GM19035 (cell line): ENCODE results near the gene ZNF525.
"Not testable (repeated sequence)": the region's sequence is repeated elsewhere in the genome, so short reads cannot be mapped to it uniquely, and the experiment has no call there.

Source experiments
- ATAC-seq: cut with Tn5 transposase; IDR thresholded peaks from one replicate; pipeline ENCODE4 v1.9.1; 2021; ENCODE audit not compliant: unreplicated experiment

Gene ZNF525

DNA sequence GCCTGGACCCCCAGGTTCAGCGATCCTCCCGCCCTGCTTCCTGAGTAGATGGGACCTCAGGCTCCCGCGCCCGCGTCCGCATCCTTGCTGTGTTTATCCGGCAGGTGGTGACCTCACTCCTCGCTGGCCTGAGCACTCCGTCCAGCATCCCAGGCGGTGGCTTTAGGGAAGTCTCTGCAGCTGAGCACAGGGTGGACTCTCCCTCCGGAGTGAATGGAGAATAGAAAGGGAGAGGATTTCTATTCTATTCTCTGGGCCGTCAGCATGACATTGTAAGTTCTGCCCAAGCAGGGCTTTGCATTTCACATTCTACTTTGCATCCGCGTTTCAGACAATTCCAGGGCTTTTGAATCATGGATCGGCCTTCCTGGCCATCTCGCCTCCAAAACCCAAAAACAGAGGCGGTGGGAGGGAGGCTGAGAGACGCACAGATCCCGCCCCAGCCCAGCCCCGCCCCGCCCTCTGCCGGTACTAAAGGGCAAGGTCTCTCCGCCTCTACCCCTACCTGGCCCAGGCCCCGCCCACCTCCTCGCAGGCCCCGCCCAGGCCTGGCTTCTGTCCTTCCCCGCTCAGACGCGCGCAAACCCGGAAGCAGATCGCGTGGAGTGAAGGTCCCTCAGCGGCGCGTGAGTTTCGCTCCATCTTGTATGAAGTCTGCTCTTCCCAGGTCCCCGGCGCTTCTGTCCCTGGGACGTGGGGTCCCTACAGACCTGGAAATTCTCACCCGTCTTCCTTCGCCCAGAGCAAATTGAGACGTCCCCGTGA is at the start of gene ZNF525:
ZNF525 (plus strand) TSS at position 572 of the 765 bp plus-strand sequence. CDS start 6,577 bp downstream, outside the sequence.
- ATAC-seq: peak; percentile 97

DNA sequence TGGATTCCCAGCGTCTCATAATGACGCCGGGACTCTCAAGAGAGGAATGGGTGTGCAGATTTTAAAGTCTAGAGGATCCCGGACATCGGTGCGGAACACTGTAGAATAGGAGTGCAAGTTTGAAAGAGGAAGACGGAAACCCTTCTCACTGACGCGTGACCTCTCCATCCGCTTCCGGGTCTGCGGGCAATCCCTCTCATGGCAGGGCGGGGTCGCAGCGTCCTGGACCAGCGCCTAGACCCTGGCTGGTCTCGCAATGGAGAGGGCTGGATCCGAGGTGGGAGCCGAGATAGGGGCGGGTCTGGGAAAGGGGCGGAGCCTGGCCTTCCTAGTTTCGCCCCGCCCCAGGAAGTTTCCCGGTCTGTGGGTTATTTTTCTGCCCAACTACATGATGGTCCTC is 36.5 kb upstream of the ZNF525 start:
- no peak for ATAC-seq

DNA sequence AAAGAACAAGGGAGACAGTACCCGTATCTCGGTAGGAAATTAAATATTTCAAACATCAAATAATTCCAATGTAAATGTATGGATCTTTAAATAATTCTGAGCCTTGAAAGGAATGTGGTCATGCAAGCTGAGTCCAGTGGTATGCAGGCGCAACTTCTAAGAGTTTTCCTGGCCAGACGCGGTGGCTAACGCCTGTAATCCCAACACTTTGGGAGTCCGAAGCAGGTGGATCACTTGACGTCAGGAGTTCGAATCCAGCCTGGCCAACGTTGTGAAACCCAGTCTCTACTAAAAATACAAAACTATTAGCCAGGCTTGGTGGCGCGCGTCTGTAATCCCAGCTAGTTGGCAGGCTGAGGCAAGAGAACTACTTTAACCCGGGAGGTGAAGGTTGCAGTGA is 33.0 kb upstream of the ZNF525 start:
- ATAC-seq: no peak

DNA sequence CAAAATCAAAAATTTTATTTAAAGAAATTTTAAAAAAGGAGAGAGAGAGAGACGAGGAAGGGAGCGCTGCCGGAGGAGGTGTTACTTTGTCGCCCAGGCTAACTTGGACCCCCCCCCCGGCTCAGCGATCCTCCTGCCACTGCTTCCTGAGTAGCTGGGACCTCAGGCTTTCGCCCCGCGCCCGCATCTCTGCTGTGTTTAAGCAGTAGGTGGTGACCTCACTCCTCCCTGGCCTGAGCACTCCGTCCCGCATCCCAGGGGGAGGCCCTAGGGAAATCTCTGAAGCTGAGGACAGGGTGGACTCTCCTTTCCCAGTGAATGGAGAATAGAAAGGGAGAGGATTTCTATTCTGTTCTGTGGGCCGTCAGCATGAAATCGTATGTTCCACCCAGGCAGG is 32.4 kb upstream of the ZNF525 start:
- ATAC-seq: no peak

DNA sequence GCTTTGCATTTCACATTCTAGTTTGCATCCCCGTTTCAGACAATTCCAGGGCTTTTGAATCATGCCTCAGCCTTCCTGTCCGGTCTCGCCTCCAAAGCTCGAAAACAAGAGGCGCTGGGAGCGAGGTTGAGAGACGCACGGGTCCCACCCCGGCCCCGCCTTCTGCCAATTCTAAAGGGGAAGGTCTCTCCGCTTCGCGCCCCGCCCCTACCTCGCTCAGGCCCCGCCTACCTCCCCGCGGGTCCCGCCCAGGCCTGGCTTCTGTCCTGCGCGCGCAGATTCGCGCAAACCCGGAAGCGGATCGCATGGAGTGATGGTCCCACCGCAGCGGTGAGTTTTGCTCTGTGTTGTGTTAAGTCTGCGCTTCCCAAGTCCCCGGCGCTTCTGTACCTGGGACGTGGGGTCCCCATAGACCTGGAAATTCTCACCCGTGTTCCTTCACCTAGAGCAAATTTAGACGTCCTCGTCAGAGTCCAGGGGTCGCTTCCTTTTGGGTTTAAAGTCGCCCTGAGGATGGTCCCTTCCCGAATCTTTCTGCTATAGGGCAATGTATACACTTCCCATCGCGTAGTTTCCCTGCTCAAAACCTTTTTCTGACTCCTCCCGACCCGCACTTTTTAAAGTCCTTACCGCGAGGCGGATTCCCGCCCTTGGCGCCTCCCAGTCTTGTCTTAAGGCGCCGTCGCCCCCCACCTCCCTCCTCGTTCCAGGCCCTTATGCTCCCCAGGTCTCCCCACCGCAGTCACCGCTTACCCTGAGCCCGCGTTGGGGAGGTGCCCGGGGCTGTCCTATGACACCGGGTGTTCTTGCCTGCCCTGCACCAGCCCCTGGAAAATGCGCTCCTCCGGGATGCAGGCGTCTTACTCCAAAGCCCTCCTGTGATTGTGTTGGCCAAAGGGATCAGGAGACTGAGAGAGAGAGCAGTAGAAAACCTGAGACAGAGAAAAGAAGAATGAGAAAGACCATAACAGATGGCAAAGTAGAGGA is 31.7 kb upstream of the ZNF525 start, which contains the start of gene ZNF845:
ZNF845 (plus strand) TSS at position 287 of the 987 bp plus-strand sequence. CDS start 7,559 bp downstream, outside the sequence.
- ATAC-seq: peak; percentile 97

DNA sequence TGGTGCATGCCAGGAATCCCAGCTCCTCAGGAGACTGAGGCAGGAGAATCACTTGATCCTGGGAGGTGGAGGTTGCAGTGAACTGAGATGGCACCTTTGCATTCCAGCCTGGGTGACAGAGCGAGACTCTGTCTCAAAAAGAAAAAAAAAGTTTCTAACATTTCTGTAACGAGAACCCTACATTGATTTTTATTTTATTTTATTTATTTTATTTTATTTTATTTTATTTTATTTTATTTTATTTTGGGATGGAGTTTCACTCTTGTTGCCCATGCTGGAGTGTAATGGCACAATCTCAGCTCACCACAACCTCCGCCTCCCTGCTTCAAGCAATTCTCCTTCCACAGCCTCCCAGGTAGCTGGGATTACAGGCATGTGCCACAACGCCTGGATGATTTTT is 21.1 kb upstream of the ZNF525 start:
- ATAC-seq: not testable (repeated sequence)

DNA sequence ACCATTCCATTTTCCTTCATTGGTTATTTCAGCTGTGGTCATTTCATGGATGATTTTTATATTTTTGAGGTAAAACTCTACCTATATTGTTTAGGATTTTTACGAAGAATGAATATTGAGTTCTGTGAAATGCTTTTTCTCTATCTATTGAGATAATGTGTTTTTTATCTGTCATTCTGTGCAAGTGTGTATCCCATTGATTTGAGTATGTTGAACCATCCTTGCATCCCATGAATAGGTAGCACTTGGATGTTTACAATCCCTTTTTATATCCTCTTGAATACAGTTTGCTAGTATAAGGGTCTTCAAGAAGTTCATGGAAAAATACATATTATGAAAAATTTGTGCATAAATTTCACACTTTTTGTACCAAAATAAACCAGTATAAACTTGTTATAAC is 9.8 kb upstream of the ZNF525 start:
- ATAC-seq: no peak

DNA sequence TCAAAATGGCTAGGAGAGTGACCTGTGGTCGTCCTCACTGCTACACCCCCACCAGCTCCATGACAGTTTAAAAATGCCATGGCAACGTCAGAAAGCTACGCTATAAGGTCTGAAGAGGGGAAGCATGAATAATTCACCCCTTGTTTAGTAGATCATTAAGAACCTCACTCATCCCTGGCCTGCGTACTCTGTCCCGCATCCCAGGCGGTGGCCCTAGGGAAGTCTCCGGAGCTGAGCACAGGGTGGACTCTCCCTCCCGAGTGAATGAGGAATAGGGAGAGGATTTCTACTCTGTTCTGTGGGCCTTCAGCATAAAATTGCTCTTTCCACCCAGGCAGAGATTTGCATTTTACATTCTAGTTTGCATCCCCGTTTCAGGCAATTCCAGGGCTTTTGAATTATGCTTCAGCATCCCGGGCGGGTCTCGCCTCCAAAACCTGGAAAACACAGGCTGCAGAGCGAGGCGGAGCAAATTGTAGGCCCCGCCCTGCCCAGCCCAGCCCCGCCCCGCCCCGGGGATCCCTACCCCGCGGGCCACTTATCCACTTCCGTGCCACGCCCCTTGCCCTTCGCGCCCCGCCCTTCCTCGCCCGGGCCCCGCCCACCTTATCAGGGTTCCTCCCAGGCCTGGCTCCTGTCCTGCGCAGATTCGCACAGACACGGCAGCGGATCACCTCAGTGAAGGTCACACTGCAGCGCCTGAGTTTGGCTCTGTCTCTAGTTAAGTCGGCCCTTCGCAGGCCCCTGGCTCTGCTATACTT is 7.5 kb upstream of the ZNF525 start:
- ATAC-seq: no peak

DNA sequence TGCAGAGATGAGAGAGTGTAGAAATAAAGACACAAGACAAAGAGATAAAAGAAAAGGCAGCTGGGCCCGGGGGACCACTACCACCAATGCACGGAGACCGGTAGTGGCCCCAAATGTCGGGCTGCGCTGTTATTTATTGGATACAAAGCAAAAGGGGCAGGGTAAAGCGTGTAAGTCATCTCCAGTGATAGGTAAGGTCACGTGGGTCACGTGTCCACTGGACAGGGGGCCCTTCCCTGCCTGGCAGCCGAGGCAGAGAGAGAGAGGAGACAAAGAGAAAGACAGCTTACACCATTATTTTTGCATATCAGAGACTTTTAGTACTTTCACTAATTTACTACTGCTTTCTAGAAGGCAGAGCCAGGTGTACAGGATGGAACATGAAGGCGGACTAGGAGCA is 5.4 kb upstream of the ZNF525 start:
- not testable (repeated sequence) for ATAC-seq

DNA sequence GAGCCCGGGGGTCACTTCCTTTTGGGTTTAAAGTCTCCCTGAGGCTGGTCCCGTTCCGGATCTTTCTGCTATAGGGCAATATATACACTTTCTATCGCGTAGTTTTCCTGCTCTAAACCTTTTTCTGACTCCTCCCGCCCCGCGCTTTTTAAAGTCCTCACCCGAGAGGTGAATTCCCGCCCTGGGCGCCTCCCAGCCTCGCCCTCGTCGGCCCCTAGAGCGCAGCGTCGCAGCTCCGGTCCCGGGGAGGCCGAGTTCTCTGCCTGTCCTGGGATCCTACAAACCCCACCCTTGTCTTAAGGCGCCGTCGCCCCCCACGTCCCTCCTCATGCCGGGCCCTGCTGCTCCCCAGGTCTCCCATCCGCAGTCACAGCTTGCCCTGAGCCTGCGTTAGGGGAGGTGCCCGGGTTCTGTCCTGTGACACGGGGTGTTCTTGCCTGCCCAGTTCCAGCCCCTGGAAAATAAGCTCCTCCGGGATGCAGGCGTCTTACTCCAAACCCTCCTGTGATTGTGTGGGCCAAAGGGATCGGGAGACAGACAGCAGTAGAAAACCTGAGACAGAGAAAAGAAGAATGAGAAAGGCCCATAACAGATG is 491 bp downstream of the ZNF525 start:
- peak; percentile 49 for ATAC-seq

DNA sequence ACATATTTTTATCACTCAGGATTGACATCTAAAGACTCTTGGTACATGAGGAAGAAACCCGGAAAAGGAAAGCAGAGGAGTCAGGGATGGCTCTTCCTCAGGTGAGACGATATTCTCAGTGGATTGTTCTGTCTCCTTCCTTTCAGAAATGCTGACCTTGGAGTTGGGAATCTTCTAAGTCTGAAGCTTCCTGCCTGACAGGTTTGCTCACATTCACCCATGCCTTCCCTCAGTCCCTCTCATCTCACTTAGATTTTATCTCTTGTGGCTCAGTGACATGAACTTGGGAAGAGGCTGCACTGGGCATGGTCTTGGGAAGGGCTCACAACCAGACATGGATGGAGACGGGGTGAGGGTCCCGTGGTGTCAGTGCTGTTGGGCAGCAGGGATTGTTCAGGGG is 6.7 kb downstream of the ZNF525 start:
- ATAC-seq: no peak

DNA sequence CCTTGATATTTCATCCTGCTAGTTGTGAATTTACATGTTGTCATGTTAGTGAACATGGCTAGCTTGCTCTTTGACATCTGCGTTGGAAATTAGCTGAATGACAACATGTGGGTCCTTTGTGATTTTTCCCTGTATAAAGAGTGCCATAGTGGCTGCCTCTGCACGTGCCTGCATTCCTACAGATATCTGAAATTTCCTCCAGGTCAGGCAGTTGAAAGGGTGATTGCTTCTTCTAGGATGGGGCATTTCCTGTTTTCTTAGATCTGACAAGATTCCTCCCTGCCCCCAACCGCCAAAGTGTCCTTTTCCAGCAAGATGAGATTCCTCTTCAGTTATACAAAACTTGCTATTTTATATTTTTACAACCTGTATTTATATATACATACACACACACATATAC is 8.8 kb downstream of the ZNF525 start:
- no peak for ATAC-seq

DNA sequence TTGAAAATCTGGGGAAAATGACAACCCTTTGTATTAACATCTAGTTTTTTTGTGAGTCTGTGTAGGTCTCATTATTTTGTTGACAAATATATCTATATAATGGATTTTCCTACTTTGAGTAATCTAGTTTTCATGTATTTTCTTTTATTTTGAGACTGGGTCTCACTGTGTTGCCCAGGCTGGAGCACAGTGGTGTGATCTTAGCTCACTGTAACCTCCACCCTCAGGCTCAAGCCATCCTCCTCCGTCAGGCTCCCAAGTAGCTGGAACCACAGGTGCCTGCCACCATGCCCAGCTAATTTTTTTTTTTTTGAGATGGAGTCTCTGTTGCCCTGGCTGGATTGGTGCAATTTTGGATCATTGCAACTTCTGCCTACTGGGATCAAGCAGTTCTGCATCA is 9.2 kb downstream of the ZNF525 start:
- no peak for ATAC-seq

DNA sequence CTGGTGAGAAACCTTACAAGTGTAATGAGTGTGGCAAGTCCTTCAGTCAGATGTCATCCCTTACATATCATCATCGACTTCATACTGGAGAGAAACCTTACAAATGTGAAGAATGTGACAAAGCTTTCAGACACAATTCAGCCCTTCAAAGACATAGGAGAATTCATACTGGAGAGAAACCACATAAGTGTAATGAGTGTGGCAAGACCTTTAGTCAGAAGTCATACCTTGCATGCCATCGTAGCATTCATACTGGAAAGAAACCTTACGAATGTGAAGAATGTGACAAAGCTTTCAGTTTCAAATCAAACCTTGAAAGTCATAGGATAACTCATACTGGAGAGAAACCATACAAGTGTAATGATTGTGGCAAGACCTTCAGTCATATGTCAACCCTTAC is 15.9 kb downstream of the ZNF525 start:
- ATAC-seq: no peak

DNA sequence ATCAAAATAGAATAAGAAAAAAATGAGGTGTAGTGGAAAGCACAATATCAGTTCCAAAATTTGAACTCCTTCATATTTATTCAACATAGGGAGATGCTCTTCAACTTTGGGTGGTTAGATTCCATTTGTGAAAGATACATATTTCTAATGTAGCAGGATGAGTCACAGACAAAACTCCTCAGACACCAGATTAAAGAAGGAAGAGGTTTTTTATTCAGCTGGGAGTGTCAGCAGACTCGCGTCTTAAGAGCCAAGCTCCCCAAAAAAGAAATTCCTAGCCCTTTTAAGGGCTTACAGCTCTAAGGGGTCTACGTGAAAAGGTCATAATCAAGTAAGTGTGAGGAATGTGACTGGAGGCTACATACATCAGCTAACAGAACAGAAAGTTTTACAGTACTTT is 22.7 kb downstream of the ZNF525 start:
- no peak for ATAC-seq

DNA sequence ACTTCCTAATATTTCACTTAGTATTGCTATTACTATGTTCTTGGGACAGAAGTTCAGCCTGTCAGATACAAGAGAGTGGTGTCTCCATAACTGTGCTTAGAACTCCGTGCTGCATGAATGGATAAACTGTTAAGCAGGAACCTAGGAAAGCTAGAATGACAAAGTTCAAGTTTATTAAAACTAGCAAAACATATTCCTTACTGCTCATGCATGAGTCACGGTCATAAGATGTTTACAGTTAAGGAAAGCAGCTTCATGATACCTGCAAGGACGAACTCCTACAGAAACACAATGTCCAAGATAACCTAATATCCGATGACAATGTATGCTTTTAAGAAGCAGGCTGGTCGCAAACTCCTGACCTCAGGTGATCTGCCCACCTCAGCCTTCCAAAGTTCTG is 23.4 kb downstream of the ZNF525 start:
- no peak for ATAC-seq

DNA sequence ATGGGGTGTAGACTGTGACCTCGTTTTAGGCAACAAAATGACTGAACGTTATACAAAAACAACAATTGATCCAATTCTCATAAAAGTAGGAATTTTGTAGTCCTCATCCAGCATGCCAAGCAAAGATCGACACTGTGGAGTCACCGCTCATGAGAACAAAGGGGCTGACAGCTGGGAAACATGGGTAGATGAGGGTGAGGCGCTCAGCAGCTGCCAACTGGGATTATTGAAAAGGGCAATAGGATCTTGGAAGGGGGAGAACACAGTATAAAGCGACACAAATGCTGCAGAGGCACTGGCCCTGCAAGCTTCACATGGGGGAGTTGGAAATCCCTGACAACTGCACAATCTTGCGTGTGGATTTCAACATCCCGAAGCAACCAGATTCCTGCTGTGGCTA is 24.1 kb downstream of the ZNF525 start:
- ATAC-seq: no peak

DNA sequence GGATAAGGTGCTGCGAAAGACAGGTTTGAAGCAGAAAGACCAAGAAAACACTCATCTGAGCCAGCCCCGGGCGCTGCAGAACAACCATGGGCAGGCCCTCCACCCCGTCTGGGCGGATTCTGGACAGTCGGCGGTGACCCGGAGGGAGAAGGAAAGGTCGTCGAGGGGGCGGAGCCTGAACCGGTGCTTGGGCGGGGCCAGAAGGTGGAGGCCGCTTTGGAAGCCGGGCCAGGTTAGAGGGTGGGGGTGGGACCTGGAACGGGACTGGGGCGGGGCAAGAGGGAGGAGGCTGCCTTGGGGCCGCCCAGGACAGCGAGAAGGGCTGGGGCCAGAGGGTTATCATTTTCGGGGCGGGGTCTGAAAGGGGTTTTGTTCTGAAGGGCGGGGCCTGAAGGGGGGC is 24.5 kb downstream of the ZNF525 start:
- no peak for ATAC-seq

DNA sequence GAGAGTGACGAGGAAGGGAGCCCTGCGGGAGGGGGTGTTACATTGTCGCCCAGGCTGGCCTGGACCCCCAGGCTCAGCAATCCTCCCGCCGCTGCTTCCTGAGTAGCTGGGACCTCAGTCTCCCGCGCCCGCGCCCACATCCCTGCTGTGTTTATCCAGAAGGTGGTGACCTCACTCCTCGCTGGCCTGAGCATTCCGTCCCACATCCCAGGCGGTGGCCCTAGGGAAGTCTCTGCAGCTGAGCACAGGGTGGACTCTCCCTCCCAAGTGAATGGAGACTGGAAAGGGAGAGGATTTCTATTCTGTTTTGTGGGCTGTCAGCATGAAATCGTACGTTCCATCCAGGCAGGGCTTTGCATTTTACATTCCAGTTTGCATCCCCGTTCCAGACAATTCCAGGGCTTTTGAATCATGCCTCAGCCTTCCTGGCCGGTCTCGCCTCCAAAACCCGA is 29.0 kb downstream of the ZNF525 start:
- ATAC-seq: no peak

DNA sequence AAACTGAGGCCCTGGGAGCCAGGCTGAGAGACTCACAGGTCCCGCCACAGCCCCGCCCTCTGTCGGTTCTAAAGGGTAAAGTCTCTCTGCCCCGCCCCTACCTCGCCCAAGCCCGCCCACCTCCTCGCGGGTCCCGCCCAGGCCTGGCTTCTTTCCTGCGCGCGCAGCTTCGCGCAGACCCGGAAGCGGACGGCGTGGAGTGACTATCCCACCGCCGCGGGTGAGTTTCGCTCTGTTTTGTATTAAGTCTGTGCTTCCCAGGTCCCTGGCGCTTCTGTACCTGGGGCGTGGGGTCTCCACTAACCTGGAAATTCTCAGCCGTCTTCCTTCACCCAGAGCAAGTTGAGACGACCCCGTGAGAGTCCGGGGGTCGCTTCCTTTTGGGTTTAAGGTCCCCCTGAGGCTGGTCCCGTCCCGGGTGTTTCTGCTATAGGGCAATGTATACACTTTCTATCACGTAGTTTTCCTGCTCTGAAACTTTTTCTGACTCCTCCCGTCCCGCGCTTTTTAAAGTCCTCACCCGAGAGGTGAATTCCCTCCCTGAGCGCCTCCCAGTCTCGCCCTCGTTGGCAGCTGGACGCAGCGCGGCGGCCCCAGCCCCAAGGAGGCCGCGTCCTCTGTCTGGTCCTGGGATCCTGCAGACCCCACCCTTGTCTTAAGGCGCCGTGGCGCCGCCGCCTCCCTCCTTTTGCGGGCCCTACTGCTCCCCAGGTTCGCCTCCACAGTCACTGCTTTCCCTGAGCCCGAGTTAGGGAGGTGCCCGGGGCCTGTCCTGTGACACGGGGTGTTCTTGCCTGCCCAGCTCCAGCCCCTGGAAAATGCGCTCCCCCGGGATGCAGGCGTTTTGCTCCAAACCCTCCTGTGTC is 29.7 kb downstream of the ZNF525 start, which contains the start of gene ZNF765:
ZNF765 (plus strand) TSS at position 176 of the 866 bp plus-strand sequence. CDS start 2,867 bp downstream, outside the sequence.
- ATAC-seq: peak; percentile 96
